Kidney capillary endothelial cell (primary cell): ENCODE data around the gene WDCP.
A peak's percentile ranks its signal among the peaks of the same experiment; 100 is the strongest.
"Not testable (repeated sequence)": the region's sequence is repeated elsewhere in the genome, so short reads cannot be mapped to it uniquely, and the experiment has no call there.

Experiments used
- DNase-seq: peaks from one replicate; pipeline ENCODE4 v3.0.0-alpha.2; 2018; ENCODE audit warnings: low spot score

WDCP gene

GRCh38 chr2:24022324-24022974 lies 24.7 kb downstream of the WDCP start:
- no peak for DNase-seq

DNA sequence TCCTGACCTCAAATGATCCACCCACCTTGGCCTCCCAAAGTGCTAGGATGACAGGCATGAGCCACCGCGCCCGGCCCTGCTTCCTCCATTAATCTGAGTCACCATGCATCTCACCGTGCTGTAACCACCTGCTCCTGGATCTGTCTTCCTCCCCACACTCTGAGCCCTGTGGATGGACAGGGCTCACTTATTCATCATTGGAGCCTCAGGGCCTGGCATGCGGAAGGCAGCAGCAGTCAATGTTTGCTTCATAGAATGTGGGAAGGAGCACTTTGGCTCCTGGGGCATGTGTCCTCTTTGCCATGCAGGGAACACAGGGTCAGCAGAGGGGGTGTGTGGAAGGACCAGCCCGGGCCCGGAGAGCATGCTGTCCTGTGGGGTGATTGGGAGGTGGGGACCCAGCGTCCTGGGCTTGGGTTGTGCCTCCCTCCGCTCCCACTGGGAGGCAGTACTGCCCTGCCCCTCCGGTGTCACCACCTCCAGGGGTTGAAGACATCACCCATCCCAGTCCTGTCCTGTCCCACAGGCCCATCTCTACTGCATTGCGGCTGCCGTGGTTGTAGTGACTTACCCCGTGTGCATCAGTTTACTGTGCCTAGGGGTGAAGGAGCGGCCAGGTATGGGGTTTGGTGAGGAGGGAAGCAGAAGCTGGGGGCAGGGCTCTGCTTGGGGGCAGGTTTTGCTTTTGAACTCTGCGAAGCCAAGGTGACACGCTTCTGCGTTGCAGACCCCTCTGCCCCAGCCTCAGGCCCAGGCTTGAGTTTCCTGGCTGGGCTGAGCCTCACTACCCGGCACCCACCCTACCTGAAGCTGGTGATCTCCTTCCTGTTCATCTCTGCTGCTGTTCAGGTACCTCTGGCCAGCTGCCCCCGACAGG lies 25.8 kb downstream of the WDCP start:
- DNase-seq, result no peak

DNA sequence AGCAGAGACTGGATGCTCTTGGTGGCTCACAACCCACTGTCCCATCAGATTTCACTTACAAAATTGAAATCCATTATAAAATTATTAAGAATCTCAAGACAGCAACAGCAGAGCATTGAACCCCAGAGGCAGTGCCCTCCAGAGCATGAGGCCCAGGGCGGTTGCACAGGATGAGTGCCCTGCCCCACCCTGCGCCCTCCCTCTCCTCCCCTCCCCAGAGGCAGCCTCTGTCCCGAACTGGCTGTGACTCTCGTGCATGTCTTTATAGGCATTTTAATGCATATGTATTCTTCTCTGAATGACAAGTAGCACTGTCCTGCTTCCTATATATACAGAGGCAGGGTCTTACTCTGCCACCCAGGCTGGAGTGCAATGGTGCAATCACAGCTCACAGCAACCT lies 26.9 kb downstream of the WDCP start:
- DNase-seq, result no peak

DNA sequence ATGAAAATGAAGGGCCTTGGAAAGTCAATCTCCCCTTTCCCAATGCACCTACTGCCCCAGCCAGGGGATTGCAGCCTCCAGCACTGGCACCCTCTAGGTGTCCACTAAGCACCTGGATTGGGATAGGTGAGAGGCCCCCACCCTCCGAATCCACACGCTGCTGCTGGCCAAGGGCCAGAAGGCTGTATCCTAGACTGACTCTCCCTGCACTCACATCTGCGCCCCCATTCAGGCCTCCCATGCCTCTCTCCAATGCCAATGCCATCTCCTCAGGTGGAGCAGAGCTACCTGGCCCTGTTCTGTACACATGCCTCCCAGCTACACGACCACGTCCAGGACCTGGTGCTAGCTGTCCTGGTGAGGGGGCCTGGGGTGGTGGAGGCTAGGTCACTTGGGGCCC lies 27.5 kb downstream of the WDCP start:
- DNase-seq, result no peak

DNA sequence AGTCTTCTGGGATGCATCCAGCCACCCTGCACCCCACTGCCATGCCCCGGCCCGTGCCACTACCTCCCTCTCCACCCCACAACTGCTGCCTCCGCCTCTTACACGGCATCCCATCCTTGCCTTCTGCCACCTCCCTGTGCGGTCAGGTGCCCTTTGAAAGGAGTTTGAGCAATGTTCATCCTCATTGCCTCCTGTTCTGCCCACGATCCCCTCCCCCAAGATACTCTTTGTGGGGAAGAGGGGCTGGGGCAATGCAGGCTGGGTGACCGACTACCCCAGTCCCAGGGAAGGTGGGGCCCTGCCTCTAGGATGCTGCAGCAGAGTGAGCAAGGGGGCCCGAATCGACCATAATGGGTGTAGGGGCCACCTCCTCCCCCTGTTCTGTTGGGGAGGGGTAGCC lies 28.9 kb downstream of the WDCP start:
- no peak for DNase-seq

- DNase-seq, result no peak
Observed at GRCh38 chr2:24017711-24018110, 29.5 kb downstream of the WDCP start.

GRCh38 chr2:24016853-24017703 lies 30.1 kb downstream of the WDCP start:
- DNase-seq, result no peak

DNA sequence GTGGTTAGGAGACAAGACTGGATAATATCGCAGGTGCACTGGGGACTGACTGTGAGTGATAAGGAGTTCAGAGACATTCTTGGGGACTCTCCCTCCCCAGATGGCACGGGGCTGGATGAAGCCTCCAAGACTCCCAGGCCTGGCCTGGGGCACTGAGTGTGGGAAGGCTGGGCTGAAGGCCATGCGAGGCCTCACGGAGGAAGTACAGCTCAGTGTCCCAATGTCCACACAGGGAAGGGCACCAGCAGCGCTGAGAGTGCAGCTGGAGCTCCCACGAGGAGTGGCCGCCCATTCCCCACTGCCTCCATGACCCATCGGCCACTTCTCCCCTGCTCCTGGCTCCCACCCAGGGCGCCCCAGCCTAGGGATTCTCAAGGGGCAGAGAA lies 30.8 kb downstream of the WDCP start:
- no peak for DNase-seq

DNA sequence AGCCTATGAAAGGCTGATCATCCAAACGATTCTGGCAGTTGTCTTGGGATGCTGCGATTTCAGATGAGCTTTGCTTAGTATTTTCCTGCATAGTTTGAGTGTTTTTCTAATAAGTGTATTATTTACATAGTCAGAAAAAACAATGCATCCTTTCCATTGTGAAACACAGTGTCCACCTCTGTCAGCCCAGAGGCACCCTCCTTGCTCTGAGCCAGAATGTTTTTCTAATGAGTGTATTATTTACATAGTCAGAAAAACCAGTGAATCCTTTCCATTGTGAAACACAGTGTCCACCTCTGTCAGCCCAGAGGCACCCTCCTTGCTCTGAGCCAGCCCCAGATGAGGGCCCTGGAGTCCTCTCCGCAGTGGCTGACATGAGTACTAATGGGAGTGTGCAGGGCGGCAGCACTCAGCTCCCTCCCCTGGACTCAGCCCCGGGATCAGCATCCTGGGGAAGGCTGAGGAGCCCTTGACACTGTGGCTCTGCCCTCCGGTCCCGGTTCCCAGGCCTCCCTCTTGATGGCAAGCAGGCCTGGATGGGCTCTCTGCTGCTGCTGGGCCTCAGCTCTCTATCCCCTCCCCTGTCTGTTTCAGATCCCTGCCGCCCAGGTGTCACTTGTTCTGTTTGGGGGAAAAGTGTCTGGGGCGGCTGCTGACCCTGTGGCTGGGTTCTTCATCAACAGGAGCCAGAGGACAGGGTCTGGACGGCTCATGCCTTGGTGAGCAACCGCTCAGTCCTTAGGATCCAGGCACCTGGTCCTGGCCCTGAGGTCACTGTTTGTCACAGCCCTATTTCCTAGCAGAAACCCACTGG lies 31.4 kb downstream of the WDCP start:
- peak; percentile 70 for DNase-seq

DNA sequence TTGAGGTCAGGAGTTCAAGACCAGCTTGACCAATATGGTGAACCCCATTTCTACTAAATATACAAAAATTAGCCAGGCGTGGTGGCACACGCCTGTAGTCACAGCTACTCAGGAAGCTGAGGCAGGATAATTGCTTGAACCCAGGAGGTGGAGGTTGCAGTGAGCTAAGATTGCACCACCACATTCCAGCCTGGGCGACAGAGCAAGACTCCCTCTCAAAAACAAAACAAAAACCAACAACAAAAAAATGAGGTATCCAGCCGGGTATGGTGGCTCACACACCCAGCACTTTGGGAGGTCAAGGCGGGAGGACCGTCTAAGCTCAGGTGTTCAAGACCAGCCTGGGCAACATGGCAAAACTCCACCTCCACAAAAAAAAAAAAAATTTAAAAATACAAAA lies 32.3 kb downstream of the WDCP start:
- DNase-seq, result not testable (repeated sequence)

GRCh38 chr2:24012521-24013188 lies 34.5 kb downstream of the WDCP start:
- DNase-seq, result no peak

DNA sequence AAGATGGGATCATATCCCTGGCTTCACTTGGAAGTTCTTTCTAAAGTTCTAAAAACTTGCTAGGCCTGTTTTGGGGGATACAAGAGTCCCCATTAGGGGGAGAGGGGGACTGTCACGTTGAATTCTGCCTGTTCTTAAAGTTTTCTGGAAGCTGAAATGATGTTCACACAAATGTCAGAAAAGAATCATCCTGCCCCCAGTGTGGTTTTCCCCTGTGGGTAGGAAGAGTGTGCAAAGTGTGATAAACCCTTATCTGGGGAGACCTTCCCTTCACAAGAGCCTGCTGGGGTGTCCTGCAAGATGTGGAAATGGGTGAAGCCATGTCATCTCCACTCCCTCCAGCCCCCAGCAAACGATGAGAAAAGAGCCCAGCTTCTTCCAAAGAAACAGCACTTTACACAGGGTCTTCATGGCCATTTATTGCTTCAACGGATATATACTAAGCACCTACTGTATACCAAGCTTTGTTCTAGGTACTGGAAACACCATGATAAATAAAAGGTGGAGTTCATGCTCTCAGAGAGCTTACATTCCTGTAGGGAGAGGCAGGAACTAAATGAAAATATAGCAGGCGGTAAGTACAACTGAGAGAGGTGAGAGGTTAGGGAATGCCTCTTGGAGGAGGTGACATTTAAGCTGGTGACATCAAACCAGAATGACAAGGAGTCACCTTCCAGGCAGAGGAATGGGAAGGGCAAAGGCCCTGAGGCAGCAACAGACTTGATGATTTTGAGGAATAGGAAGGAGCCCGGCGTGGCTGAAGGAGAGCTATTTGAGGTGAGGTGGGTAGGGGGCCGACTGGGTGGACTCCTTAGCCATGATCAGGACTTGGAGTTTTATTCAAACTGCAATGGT lies 35.7 kb downstream of the WDCP start:
- no peak for DNase-seq

GRCh38 chr2:24010477-24011249 lies 36.5 kb downstream of the WDCP start:
- no peak for DNase-seq

GRCh38 chr2:24009680-24010476 lies 37.3 kb downstream of the WDCP start, which contains the start of gene MFSD2B:
TSS of gene MFSD2B (plus strand) at chr2:24010085. CDS start at chr2:24010097, 12 bp downstream.
- no peak for DNase-seq

- no peak for DNase-seq
Observed at GRCh38 chr2:24009367-24009679, 37.9 kb downstream of the WDCP start.

DNA sequence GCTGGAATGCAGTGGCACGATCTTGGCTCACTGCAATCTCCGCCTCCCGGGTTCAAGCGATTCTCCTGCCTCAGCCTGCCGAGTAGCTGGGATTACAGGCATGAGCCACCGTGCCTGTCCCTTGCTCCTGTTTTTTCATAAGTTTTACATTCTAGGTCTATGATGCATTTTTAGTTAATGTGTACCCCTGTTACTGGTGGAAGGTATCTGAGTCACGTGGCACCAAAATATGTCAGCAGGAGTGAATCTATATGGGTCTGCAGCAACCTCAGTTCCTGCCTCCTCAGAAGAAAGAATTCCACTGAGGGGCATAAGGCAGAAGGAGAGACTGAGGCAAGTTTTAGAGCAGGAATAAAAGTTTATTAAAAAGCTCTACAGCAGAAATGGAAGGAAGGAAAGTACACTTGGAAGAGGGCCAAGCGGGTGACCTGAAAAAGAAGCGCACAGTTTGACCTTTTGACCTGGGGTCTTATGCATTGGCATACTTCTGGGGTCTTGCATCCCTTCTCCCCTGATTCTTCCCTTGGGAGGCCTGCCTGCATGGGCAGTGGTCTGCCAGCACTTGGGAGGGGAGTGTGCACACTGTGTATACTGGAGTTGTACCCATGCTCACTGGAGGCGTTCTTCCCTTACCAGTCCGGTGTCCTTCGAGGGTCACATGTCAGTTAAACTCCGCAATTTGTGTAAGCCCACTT lies 38.4 kb downstream of the WDCP start:
- DNase-seq, result no peak

DNA sequence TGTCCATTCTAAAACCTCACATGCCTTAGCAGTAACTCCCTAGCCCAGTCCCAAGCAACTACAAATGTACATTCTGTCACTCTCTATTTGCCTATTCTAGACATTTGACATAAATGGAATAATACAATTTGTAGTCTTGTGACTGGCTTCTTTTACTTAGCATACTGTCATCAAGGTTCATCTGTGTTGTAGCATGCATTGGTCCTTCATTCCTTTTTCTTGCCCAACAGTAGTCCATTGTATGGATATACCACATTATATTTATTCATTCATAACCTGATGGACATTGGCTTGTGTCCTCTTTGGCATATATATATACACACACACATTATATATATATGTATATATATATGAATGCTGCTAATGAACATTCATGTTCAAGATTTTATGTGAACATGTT lies 39.5 kb downstream of the WDCP start:
- DNase-seq, result no peak

DNA sequence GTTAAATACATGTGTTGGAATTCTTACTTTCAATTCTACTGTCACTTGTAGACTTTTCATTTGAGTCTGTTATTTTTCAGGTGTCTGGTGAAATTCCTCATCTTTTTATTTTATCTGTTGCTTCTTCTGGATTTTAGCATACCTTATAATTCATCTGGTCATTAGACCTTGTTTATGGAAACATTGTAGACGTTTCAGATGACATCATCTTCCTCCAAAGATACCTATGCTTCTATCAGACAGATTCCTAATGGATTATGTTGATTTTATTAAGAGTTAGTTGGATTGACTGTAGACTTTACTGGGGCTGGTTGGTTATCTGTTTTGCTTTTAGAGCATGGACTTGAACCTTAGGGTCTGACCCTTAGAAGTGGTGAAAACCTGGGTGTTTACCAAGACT lies 52.6 kb downstream of the WDCP start:
- DNase-seq, result no peak
